GM12801 (cell line): ENCODE data around the gene SPHKAP.

ENCODE experiments used
- CTCF ChIP-seq: IDR thresholded peaks from one replicate; pipeline ENCODE4 v1.5.1; 2011; ENCODE audit warnings: control low read depth; ENCODE audit not compliant: insufficient read length; ENCODE audit errors: extremely low read depth

The SPHKAP gene

DNA sequence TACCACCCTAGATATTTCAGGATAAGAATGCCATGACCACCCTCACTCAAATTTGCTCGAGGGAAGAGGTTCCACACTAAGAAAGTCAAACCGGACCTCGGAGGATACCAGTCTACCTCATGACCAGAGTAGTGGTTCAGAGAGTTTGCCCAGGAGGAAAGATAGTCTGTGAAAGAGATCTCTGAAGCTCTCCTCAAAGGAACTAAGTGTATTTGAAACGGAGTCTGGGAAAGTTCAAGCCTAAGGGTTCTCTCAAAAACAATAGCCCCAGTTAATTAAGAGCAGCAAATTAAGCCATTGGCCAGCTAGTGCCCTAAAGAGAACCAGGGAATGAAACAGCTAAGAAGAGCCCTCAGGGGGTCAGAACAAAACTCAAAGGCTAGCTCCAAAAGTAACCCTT, 94.9 kb downstream of the SPHKAP start:
- no peak for TF ChIP-seq CTCF

DNA sequence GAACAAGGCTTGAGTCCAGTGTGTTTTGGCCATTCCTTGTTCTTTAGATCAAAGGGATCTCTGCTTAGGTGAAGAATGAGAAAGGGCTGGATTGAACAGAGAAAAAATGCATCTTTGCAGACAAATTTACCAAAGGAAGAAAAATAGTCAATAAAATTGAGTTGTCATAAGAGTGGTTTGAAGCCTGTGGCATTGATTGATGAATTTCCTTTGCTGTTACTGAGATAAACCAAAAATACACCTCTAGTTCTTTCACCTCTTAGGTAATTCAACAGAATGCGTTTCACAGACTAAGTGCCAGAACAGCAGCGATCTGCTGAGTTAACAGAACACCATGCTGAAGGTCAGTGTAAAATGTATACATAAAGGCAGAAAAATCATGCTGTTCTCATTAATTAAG, 96.8 kb downstream of the SPHKAP start:
- no peak for TF ChIP-seq CTCF

DNA sequence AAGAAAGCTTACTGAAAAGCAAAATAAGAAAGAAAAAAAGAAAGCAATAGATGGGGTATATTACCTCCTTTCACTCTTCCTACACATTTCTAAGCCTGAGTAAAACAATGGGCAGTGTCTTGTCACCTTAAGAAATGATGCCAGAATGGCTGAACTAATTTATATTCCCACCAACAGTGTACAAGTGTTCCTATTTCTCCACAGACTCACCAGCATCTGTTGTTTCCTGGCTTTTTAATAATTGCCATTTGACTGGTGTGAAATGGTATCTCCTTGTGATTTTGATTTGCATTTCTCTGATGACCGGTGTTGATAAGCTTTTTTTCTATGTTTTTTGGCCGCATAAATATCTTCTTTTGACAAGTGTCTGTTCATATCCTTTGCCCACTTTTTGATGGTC, 98.4 kb downstream of the SPHKAP start:
- no peak for TF ChIP-seq CTCF

- TF ChIP-seq CTCF = no peak
Observed at GRCh38 chr2:228082571-228082970, 98.9 kb downstream of the SPHKAP start.

- no peak for TF ChIP-seq CTCF
Observed at GRCh38 chr2:228079194-228079593, 102.3 kb downstream of the SPHKAP start.

DNA sequence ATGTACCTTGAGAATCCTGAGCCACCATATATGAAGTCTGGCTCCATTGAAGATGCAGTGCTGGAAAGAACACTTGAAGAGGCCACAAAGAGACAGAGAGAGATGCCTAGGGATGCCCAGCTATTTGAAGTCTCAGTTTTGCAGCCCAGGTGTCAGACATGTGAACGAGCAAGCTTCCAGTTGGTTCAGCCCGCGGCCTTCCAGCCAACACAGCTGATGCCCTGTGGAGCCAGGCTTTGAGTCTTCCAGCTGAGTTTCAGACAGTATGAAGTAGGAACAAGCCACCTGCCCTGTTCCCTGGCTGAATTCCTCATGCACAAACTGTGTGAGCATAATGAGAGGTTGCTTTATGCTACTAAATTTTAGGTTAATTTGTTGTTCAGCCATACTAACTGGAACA, 108.8 kb downstream of the SPHKAP start:
- no peak for TF ChIP-seq CTCF

GRCh38 chr2:228067309-228067708, 114.2 kb downstream of the SPHKAP start:
- no peak for TF ChIP-seq CTCF
